Nephron progenitor cell (in vitro differentiated cells): ENCODE measurements around the gene UPK3B.
"Not testable (repeated sequence)": the region's sequence is repeated elsewhere in the genome, so short reads cannot be mapped to it uniquely, and the experiment has no call there.

Source experiments
- DNase-seq: peaks from one replicate; pipeline ENCODE4 v3.0.0; 2021
- H3K27ac Mint-ChIP-seq: 2 replicates; pipeline ENCODE4 v1.8.0; 2021; ENCODE audit warnings: mild to moderate bottlenecking, moderate library complexity, mixed read lengths
- H3K27me3 Mint-ChIP-seq: 2 replicates; pipeline ENCODE4 v1.8.0; 2021; ENCODE audit warnings: mild to moderate bottlenecking, low read depth, mixed read lengths; ENCODE audit not compliant: poor library complexity
- H3K36me3 Mint-ChIP-seq: 2 replicates; pipeline ENCODE4 v1.8.0; 2021; ENCODE audit warnings: low read depth, mixed read lengths
- H3K4me1 Mint-ChIP-seq: 2 replicates; pipeline ENCODE4 v1.8.0; 2021; ENCODE audit warnings: mixed read lengths
- H3K4me3 Mint-ChIP-seq: 2 replicates; pipeline ENCODE4 v1.8.0; 2021; ENCODE audit warnings: mild to moderate bottlenecking, moderate library complexity, mixed read lengths
- H3K9me3 Mint-ChIP-seq: 2 replicates; pipeline ENCODE4 v1.8.0; 2021; ENCODE audit warnings: mild to moderate bottlenecking, moderate library complexity, mixed read lengths
- TF ChIP-seq, protein P1 (sequence below): fragments of 200-600 bp; sonication (generic); IDR thresholded peaks from 2 replicates; pipeline ENCODE4 v1.5.0; 2021; ENCODE audit warnings: antibody characterized with exemption

UPK3B gene

DNA sequence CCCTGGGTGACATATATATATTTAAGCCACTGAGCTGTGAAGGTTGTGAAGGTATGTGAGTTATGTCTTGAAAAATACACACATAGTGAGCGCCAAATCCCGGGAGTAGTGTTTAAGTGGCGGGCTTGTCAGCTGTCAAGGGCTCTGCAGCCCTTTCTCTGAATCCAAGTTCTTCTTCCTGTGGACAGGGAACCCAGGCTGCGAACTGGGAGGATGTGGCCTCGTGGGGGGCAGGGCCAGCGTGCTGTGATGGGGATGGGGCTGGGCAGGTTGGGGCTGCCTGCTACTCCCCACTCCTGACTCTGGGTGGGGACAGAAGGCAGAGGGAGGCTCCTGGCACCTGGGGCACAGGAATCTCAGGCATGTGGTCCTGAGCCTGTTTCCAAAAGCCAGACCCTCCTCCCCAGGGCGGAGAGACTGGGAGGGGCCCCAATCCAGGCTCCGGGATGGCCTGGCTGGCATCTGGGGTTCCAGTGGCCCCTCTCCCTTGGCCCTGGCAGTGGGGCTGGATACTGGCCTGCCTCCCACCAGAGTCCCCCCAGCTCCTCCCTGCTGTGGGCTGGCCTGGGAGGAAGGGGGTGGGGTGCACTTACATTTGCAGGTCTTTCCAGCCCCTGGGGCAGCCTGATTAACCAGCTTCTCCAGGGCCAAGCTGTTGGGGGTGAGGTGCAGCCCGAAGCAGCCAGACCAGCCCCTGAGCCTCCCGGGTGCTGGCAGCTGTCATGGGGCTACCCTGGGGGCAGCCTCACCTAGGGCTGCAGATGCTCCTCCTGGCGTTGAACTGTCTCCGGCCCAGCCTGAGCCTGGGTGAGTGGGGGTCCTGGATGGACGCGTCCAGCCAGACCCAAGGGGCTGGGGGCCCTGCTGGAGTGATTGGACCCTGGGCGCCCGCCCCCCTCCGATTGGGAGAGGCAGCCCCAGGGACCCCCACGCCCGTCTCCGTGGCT lies at the start of gene UPK3B:
TSS of gene UPK3B (plus strand) at position 622 of the 947 bp plus-strand sequence. CDS start at position 723, 101 bp downstream.
- no peak for DNase-seq
- Mint-ChIP-seq H3K4me3 (no peak within 1 kb of the TSS), H3K27me3 (no peaks in the 10 kb centered on the region)

DNA sequence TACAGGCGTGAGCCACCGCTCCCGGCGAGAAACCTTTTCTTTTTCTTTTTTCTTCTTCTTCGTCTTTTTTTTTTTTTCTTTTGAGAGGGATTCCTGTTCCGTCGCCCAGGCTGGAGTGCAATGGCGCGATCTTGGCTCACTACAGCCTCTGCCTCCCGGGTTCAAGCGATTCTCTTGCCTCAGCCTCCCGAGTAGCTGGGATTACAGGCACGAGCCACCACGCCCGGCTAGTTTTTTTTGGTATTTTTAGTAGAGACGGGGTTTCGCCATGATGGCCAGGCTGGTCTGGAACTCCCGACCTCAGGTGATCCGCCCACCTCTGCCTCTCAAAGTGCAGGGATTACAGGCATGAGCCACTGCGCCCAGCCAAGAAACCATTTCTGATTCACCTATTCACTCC lies 49.6 kb upstream of the UPK3B start:
- not testable (repeated sequence) for H3K9me3 Mint-ChIP-seq, H3K27me3 Mint-ChIP-seq, H3K4me3 Mint-ChIP-seq, H3K36me3 Mint-ChIP-seq, H3K27ac Mint-ChIP-seq, H3K4me1 Mint-ChIP-seq, DNase-seq

More for the DNA sequence above, at the start of gene UPK3B:
- peaks cover 4% of the 10 kb centered on the region for H3K36me3 Mint-ChIP-seq
- TF ChIP-seq, protein P1, sequence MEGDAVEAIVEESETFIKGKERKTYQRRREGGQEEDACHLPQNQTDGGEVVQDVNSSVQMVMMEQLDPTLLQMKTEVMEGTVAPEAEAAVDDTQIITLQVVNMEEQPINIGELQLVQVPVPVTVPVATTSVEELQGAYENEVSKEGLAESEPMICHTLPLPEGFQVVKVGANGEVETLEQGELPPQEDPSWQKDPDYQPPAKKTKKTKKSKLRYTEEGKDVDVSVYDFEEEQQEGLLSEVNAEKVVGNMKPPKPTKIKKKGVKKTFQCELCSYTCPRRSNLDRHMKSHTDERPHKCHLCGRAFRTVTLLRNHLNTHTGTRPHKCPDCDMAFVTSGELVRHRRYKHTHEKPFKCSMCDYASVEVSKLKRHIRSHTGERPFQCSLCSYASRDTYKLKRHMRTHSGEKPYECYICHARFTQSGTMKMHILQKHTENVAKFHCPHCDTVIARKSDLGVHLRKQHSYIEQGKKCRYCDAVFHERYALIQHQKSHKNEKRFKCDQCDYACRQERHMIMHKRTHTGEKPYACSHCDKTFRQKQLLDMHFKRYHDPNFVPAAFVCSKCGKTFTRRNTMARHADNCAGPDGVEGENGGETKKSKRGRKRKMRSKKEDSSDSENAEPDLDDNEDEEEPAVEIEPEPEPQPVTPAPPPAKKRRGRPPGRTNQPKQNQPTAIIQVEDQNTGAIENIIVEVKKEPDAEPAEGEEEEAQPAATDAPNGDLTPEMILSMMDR, result no peak
- peaks cover 4% of the 10 kb centered on the region for H3K4me1 Mint-ChIP-seq
- H3K27ac Mint-ChIP-seq, result no peak within 1 kb of the TSS
- H3K9me3 Mint-ChIP-seq, result no peaks in the 10 kb centered on the region

DNA sequence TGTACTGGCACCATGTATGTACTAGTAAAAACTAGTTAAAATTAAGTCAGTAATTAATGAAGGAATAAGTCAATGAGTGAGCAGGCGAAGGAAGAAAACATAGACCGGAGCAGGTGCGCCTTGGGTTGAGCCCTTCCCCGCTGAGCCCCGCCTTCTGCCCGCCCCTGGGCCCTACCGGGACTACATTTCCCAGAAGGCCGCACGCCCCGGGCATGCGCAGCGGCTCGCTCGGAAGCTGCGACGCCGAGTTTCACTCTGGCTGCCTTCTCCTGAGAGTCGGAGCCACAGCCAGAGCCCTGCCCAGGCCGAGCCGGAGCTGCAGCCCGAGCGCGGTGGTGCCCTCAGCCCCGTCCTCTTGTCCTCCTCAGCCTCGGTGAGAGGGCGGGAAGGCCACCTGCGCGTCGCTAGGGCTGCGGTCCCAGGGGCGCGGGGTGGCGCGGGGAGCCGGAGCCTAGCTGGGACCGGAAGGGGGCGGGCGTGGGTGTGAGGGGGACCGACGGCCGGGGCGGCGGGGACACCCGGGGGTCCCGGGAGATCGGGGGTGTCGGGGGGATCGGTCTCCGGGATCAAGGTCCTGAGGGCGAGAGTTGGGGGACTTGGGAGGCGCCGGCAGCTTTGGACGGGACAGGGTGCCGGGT lies 48.8 kb upstream of the UPK3B start, which contains the start of gene DTX2:
TSS of gene DTX2 (plus strand) at position 246 of the 638 bp plus-strand sequence. CDS start 18,801 bp downstream, outside the sequence.
- DNase-seq, result peak; percentile 47
- H3K27ac Mint-ChIP-seq, H3K36me3 Mint-ChIP-seq, H3K27me3 Mint-ChIP-seq, H3K9me3 Mint-ChIP-seq, H3K4me1 Mint-ChIP-seq: not testable (repeated sequence)
- peak within 1 kb of the TSS; percentile 60 for H3K4me3 Mint-ChIP-seq

- H3K4me1 Mint-ChIP-seq, H3K4me3 Mint-ChIP-seq, DNase-seq, H3K27ac Mint-ChIP-seq, H3K36me3 Mint-ChIP-seq, H3K27me3 Mint-ChIP-seq, H3K9me3 Mint-ChIP-seq: not testable (repeated sequence)
These were observed 48.0 kb upstream of the UPK3B start for GRCh38 chr7:76462271-76462882.

GRCh38 chr7:76464959-76465358 lies 45.4 kb upstream of the UPK3B start:
- H3K9me3 Mint-ChIP-seq, H3K4me3 Mint-ChIP-seq, DNase-seq, H3K4me1 Mint-ChIP-seq, H3K27me3 Mint-ChIP-seq, H3K27ac Mint-ChIP-seq, H3K36me3 Mint-ChIP-seq: not testable (repeated sequence)

DNA sequence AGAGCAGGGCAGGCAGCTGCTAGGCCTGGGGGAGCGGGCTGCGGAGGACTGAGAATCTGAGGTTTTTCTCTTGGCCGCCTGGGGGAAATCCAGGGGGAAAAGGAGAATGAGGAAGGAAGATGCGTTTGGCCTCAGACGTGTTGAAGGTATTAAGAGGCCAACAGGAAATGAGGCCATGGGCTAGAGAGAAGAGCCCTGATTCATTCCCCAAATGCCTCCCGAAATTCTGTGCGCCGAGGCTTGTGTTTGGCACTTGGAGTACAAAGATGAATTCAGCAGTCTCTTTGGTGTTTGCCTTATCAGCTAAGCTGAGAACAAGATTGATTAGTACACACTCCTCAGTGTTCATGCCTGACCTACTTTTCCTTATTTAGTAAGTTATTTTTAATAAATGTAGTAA lies 44.4 kb upstream of the UPK3B start:
- not testable (repeated sequence) for H3K27me3 Mint-ChIP-seq, H3K27ac Mint-ChIP-seq, DNase-seq, H3K4me1 Mint-ChIP-seq, H3K9me3 Mint-ChIP-seq, H3K4me3 Mint-ChIP-seq, H3K36me3 Mint-ChIP-seq

DNA sequence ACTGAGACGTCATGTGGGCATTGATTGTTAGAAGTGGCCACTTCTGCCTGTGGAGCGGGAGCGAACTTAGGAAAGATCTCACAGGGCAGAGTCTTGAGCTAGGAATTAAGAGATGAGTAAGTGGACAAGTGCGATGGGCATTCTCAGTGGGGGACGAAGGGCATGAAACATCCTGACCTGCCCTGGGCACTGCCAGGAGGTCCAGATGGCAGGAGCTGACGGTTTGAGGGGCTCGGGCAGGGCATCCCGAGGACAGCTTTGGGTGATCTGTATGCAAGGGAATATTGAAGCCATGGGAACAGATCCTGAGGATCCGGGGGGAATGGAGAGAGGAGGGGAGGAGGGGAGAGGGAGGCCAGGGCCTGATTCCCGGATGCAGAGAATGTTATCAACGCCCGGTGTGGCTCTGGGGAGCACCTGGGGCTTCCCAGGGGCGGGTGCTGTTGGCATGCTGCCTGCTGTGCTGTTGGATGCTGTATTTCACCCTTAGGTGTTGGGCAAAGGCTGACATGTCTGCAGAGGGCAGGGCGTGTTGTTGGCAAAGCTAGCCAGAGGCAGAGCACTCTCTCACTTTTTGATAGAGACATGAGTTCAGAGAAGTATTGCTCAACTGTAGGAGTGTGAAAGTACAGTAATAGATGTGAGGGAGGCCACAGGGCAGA lies 42.5 kb upstream of the UPK3B start:
- not testable (repeated sequence) for H3K4me3 Mint-ChIP-seq, H3K27ac Mint-ChIP-seq, DNase-seq

GRCh38 chr7:76471556-76472221 lies 38.7 kb upstream of the UPK3B start:
- not testable (repeated sequence) for H3K27ac Mint-ChIP-seq, H3K4me3 Mint-ChIP-seq, H3K36me3 Mint-ChIP-seq, DNase-seq, H3K4me1 Mint-ChIP-seq, H3K9me3 Mint-ChIP-seq, H3K27me3 Mint-ChIP-seq

More for the DNA sequence above, 42.5 kb upstream of the UPK3B start:
- H3K36me3 Mint-ChIP-seq, H3K9me3 Mint-ChIP-seq, H3K27me3 Mint-ChIP-seq, H3K4me1 Mint-ChIP-seq: not testable (repeated sequence)

DNA sequence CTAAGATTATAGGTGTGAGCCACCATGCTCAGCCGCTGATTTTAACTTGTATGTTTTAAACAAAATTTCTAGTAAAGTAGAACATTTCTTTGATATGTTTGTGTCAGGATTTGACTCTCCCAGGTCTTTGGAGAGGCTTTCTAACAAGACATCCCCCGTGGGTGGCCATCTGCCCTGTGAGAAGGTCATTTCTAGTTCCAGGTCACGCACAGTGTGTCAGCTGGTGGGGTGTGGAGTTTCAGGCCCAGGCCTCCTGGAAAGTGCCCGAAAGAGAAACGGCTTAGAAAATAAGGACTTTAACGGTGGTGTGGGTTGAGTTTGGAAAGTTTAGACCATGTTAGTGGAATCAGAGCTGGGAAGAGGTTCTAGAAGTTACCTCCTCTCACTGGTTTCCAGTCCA lies 37.3 kb upstream of the UPK3B start:
- H3K36me3 Mint-ChIP-seq, result not testable (repeated sequence)

DNA sequence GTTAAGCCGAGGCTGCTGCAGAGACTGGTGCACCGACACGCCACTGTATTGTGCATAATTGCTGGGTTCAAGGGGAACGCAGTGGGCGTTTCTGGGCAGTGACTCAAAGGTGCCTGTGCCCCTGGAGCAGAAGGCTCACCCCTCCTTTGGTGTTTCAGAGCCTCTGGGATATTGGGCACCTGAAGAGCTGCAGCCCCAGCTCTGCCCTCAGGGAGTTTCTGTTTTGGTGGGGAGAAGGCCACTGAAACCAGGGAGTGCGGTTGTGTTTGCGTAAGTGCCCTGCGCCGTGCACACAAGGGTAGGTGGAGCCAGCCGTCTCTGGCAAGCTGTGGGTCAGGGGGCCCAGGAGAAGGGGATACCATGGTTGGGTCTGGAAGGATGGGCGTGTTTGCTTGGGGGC lies 34.1 kb upstream of the UPK3B start:
- DNase-seq, H3K27ac Mint-ChIP-seq, H3K4me1 Mint-ChIP-seq, H3K9me3 Mint-ChIP-seq, H3K4me3 Mint-ChIP-seq, H3K36me3 Mint-ChIP-seq, H3K27me3 Mint-ChIP-seq: not testable (repeated sequence)

More for the DNA sequence above, 37.3 kb upstream of the UPK3B start:
- H3K4me1 Mint-ChIP-seq, H3K9me3 Mint-ChIP-seq, H3K27ac Mint-ChIP-seq, H3K4me3 Mint-ChIP-seq, DNase-seq, H3K27me3 Mint-ChIP-seq: not testable (repeated sequence)

- not testable (repeated sequence) for H3K27me3 Mint-ChIP-seq, DNase-seq, H3K4me1 Mint-ChIP-seq, H3K36me3 Mint-ChIP-seq, H3K27ac Mint-ChIP-seq, H3K4me3 Mint-ChIP-seq, H3K9me3 Mint-ChIP-seq
These were observed 33.4 kb upstream of the UPK3B start for GRCh38 chr7:76476742-76477474.

DNA sequence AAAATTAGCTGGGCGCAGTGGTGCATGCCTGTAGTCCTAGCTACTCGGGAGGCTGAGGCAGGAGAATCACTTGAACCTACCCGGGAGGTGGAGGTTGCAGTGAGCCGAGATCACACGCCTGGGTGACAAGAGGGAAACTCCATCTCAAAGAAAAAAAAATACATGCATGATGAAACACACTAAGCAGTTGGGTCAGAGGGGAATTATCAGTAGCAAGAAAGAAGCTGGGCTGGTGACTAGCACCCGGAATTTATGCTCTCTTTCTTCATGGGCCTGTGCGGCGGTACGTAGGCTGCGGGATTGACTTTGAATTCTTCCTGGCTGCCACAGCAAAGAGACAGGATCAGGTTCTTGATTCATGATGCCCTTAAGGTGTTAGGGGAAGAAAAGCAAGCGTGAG lies 30.7 kb upstream of the UPK3B start:
- H3K4me1 Mint-ChIP-seq, DNase-seq, H3K27ac Mint-ChIP-seq, H3K27me3 Mint-ChIP-seq, H3K36me3 Mint-ChIP-seq, H3K9me3 Mint-ChIP-seq, H3K4me3 Mint-ChIP-seq: not testable (repeated sequence)
